Body of pancreas (tissue), 4 donors: ENCODE data around the gene FRG2B.

Experiments used
- POLR2A ChIP-seq, 3 donors: fragments of 450-650 bp; IDR thresholded peaks; one replicate each; pipeline ENCODE4 v1.6.1; 2016; ENCODE audit warnings: antibody characterized with exemption in 3 of 3, mild to moderate bottlenecking in 2 of 3
- TF ChIP-seq, protein P1 (sequence below), 7 experiments: fragments of 450-650 bp in 4 of 7; fragments of 200-600 bp in 3 of 7; sonication (generic) in 3 of 7; IDR thresholded peaks; one replicate each; pipeline ENCODE4 v1.5.1; 2016 to 2019; ENCODE audit warnings: antibody characterized with exemption in 7 of 7

DNA sequence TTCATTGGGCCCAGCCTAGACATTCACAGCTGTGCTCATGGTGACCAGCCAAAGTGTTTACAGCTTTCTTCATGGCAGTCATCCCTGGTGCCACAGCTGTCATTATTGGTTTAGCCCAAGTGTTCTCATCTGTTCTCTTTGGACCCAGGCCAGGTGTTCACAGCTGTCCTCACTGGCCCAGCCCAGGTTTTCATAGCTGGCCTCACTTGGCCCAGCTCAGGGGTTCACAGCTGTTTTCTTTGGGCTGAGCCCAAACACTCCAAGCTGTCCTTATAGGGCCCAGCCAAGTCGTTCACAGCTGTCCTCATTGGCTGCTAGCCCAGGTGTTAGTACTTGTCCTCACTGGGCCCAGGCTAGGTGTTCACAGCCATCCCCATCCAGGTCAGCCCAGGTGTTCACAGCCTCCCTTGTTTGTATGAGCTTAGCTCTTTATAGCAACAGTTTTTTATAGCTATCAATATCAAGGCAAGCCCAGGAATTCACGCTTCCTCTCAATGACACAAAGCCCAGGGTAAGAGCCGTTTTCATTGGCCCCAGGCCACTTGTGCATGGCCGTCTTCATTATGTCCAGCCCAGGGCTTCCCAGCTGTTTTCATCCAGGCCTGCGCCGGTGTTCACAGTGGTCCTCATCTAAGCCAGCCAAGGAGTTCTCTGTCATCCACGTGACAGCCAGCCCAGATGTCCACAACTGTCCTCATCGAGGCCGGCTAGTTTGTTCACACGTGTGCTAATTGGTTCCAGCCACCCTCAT lies 11.6 kb downstream of the FRG2B start:
- TF ChIP-seq, protein P1, sequence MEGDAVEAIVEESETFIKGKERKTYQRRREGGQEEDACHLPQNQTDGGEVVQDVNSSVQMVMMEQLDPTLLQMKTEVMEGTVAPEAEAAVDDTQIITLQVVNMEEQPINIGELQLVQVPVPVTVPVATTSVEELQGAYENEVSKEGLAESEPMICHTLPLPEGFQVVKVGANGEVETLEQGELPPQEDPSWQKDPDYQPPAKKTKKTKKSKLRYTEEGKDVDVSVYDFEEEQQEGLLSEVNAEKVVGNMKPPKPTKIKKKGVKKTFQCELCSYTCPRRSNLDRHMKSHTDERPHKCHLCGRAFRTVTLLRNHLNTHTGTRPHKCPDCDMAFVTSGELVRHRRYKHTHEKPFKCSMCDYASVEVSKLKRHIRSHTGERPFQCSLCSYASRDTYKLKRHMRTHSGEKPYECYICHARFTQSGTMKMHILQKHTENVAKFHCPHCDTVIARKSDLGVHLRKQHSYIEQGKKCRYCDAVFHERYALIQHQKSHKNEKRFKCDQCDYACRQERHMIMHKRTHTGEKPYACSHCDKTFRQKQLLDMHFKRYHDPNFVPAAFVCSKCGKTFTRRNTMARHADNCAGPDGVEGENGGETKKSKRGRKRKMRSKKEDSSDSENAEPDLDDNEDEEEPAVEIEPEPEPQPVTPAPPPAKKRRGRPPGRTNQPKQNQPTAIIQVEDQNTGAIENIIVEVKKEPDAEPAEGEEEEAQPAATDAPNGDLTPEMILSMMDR (IDR thresholded peaks at IDR 0.05), result no peak
- no peak for TF ChIP-seq POLR2A (IDR thresholded peaks at IDR 0.05)
